Breast epithelium (tissue), 4 donors: Measurements from ENCODE around the gene NUP210. TPM values are rescaled to one million over a fixed set of nuclear protein-coding genes. Genes with fewer than 3 reads are reported as not detected.
A peak's percentile ranks its signal among the peaks of the same experiment; 100 is the strongest.

Experiments used
- DNase-seq, 2 donors: peaks; one replicate each; pipeline ENCODE4 v3.0.0-alpha.2; 2019; ENCODE audit warnings: low spot score in 2 of 2
- H3K27ac ChIP-seq, 2 donors: fragments of 200-600 bp; sonication (generic) in 1 of 2; one replicate each; pipeline ENCODE4 v1.5.1; 2016 to 2019; ENCODE audit warnings: mild to moderate bottlenecking in 1 of 2
- H3K27me3 ChIP-seq, 2 donors: fragments of 200-600 bp; sonication (generic) in 1 of 2; one replicate each; pipeline versions ENCODE4 v1.5.1 to v1.6.0; 2017 to 2019; ENCODE audit warnings: control low read depth in 1 of 2, mild to moderate bottlenecking in 1 of 2
- H3K36me3 ChIP-seq: fragments of 200-600 bp; one replicate; pipeline ENCODE4 v1.5.1; 2019
- H3K4me1 ChIP-seq, 2 donors: fragments of 200-600 bp; sonication (generic); one replicate each; pipeline ENCODE4 v1.5.1; 2016 to 2019; ENCODE audit warnings: control low read depth in 1 of 2
- H3K4me3 ChIP-seq, 3 donors: fragments of 200-600 bp; sonication (generic); 1 replicate in 2 of 3; 2 replicates in 1 of 3; pipeline ENCODE4 v1.5.1; 2016 to 2019; ENCODE audit warnings: mild to moderate bottlenecking in 3 of 3, moderate library complexity in 2 of 3
- H3K9me3 ChIP-seq, 2 donors: fragments of 200-600 bp; sonication (generic) in 1 of 2; one replicate each; pipeline ENCODE4 v1.5.1; 2016 to 2019; ENCODE audit warnings: control low read depth in 1 of 2
- POLR2A ChIP-seq: fragments of 450-650 bp; IDR thresholded peaks from one replicate; pipeline ENCODE4 v1.6.1; 2016; ENCODE audit warnings: antibody characterized with exemption, mild to moderate bottlenecking, moderate library complexity
- POLR2AphosphoS5 ChIP-seq, 3 donors: sonication (generic); formaldehyde crosslinking; IDR thresholded peaks; one replicate each; pipeline ENCODE4 v1.6.1; 2017; ENCODE audit warnings: antibody characterized with exemption in 3 of 3
- intact Hi-C: fragments of 100-400 bp; cut with DNase I; formaldehyde crosslinking; loops from one replicate; pipeline ENCODE4 v1.15.1; 2023; ENCODE audit warnings: low total_unique reads
- total RNA-seq, 3 donors: library from RNA; depleted of rRNA; stranded (reverse); fragments of >200 nt; gene quantifications; one replicate each; pipeline ENCODE4 v1.1.0, GENCODE V29; 2016
- TF ChIP-seq, protein P1 (sequence below), 3 donors: fragments of 450-650 bp; IDR thresholded peaks; one replicate each; pipeline ENCODE4 v1.5.1; 2016 to 2017; ENCODE audit warnings: antibody characterized with exemption in 3 of 3, mild to moderate bottlenecking in 3 of 3, moderate library complexity in 3 of 3

Gene NUP210
- total RNA-seq, 3 donors from 2014 or later = 2.2 to 15.2 (median 14.7) TPM

DNA sequence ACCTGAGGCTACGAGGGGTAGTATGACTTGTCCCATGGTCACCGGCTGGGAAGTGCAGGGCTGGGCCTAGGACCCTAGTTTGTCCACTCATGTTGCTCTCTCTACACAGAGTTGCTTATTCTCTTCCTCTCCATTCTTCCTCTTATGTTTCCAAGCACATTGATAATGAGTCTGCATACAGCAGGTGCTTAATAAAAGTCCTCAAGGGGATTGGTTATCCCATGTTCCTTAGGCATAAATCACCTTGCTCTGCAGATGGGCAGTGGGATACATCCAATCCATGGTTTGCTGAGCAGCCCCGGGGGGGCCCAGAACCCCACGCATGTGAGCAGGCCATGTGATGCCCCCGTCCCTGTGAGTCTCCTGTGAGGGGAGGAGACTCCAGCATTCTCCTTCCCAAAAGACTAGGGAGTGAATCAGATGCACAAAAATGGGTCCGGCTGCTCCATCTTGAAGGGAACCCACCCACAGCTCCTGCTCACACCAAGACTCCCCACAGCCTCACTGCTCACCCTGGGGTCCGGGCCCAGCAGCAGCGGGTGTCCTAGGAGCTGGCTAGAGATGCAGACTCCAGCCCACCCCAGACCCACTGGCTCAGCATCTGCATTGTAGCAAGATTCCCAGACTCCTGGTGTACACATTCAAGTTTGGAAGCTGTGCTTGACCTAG lies 139.9 kb downstream of the NUP210 start:
- Histone ChIP-seq H3K9me3 (peaks cover 0 to 5% of the 10 kb centered on the region in 2 donors), H3K36me3 (no peaks in the 10 kb centered on the region), H3K4me3 (no peak overlapping the region), H3K27ac (peak overlapping the region in 1 of 2 donors; percentile 75), H3K4me1 (peaks cover 0 to 5% of the 10 kb centered on the region in 2 donors), H3K27me3 (peaks cover 0 to 28% of the 10 kb centered on the region in 2 donors)
- DNase-seq = no peak
- TF ChIP-seq, protein P1, sequence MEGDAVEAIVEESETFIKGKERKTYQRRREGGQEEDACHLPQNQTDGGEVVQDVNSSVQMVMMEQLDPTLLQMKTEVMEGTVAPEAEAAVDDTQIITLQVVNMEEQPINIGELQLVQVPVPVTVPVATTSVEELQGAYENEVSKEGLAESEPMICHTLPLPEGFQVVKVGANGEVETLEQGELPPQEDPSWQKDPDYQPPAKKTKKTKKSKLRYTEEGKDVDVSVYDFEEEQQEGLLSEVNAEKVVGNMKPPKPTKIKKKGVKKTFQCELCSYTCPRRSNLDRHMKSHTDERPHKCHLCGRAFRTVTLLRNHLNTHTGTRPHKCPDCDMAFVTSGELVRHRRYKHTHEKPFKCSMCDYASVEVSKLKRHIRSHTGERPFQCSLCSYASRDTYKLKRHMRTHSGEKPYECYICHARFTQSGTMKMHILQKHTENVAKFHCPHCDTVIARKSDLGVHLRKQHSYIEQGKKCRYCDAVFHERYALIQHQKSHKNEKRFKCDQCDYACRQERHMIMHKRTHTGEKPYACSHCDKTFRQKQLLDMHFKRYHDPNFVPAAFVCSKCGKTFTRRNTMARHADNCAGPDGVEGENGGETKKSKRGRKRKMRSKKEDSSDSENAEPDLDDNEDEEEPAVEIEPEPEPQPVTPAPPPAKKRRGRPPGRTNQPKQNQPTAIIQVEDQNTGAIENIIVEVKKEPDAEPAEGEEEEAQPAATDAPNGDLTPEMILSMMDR (IDR thresholded peaks at IDR 0.05) = no peak
- TF ChIP-seq POLR2AphosphoS5 (IDR thresholded peaks at IDR 0.05) = no peak
- TF ChIP-seq POLR2A = no peak
- intact Hi-C loops = no loop called here

DNA sequence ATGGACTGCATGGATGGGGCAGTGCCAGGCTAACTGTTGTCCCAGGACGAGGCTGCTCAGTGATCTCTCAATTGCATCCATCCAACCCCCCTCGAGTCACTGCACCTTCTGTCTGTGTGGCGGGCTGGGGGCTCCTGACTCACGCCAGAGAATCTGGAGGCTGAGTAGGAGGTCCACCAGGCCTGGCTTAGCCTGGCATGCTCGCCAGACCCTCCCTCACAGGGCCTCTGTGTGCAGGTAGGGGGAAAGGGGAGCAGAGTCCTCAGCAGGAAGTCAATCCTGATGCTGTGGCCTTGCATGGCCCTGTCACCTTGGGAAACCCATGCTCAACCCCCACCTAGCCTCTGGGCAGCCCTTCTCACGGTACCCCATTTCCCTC lies 140.6 kb downstream of the NUP210 start:
- Histone ChIP-seq H3K4me1 (peaks cover 0 to 5% of the 10 kb centered on the region in 2 donors), H3K27ac (no peak overlapping the region), H3K36me3 (no peaks in the 10 kb centered on the region), H3K27me3 (peaks cover 0 to 21% of the 10 kb centered on the region in 2 donors), H3K4me3 (no peak overlapping the region), H3K9me3 (peaks cover 0 to under 1% of the 10 kb centered on the region in 2 donors)
- peak in 1 of 2 donors; percentile 31 for DNase-seq
- TF ChIP-seq POLR2AphosphoS5 (IDR thresholded peaks at IDR 0.05) (no peak), POLR2A (no peak)
- TF ChIP-seq, protein P1 (IDR thresholded peaks at IDR 0.05) = no peak
- intact Hi-C loops = no loop called here

DNA sequence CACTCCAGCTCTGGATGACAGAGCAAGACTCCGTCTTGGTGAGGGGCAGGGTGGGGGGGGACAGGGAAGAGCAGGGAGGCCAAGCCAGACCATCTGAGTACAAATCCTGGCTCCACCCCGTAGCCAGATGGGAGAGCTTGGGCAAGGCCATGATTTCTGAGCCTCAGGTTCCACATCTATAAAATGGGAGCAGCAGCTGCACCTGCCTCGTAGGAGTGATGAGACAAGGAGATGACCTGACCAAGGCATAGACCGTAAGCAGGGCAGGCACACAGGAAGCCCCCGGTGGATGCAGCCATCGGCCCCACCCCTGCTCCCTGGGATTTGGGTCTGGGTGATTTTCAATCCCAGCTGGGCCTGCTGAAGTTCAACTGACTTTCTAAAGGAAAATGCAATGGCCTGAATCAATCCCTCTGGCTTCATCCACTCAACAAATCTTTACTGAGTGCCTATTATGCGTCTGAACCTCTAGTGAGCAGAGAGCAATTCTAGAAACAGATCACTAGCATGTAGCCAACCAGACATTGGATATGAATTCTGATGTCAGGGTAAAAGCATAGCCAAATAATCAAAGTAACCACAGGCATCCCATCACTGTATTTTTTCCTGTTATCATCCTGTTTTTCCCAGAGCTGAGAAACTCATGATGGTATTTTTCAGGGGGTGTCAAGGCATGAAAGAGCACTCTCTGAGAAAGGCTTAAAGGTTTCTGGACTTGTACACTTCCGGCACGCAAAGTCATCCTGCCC lies 141.2 kb downstream of the NUP210 start:
- Histone ChIP-seq H3K4me3 (no peak overlapping the region), H3K27ac (peak overlapping the region in 1 of 2 donors; percentile 90), H3K4me1 (peaks cover 0 to 5% of the 10 kb centered on the region in 2 donors), H3K36me3 (no peaks in the 10 kb centered on the region), H3K9me3 (no peaks in the 10 kb centered on the region), H3K27me3 (peaks cover 0 to 15% of the 10 kb centered on the region in 2 donors)
- no peak for TF ChIP-seq POLR2A
- TF ChIP-seq, protein P1 (IDR thresholded peaks at IDR 0.05) = no peak
- no peak for TF ChIP-seq POLR2AphosphoS5 (IDR thresholded peaks at IDR 0.05)
- peak in 1 of 2 donors; percentile 44 for DNase-seq
- intact Hi-C loops = no loop called here

DNA sequence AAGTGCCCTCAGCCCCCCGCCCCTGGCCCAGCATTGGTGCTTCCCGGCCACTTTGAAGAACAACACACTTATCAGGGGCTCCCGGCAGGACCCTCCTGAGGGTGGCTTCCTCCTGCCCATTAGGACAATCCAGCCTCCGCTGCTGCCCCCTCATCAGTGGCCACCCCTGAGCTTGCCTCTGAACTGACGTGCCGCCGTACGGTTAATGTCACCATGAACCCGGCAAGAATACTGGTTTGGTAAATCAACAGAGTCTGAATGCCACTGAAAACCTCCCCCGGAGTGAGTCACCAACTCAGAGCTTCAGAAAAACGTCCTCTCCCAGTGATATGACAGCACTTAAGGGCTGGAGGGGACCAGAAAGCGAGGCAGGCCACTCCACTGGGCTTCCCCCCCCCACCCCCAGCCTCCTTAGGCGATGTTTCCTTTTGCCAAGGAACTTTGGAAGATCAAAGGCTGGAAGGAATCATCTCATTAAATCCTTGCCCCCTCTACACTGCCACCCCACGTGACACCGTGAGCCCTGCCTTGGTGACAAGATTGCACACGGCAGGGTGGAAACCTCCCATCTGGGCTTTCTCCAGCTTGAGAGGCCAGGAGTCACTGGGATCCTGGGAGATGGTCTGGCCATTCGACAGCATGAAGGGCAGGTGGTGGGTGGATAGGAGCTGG lies 142.1 kb downstream of the NUP210 start:
- intact Hi-C loops = no loop called here
- Histone ChIP-seq H3K4me3 (peak overlapping the region in 2 of 3 donors; percentile 29 to 46), H3K9me3 (no peaks in the 10 kb centered on the region), H3K27ac (peak overlapping the region; percentile 75 to 90), H3K36me3 (no peaks in the 10 kb centered on the region), H3K27me3 (peaks cover 0 to 7% of the 10 kb centered on the region in 2 donors), H3K4me1 (peaks cover 0 to 5% of the 10 kb centered on the region in 2 donors)
- TF ChIP-seq, protein P1 (IDR thresholded peaks at IDR 0.05) = no peak
- no peak for TF ChIP-seq POLR2AphosphoS5 (IDR thresholded peaks at IDR 0.05)
- TF ChIP-seq POLR2A = no peak
- DNase-seq = peak in 1 of 2 donors; percentile 38
